ENCODE results near the gene MAP1S.

GRCh38 chr19:17775245-17775927 is 56.1 kb downstream of the MAP1S start:
- TF ChIP-seq CTCF (IDR thresholded peaks at IDR 0.05), result peak in 5 of 6 experiments; percentile 23 to 50 (median 38)
- TF ChIP-seq POLR2A (IDR thresholded peaks at IDR 0.05), result no peak

Data from adrenal gland (tissue), 5 donors.